Keratinocyte (primary cell): ENCODE data around the gene ELL. TPM values are rescaled to one million over a fixed set of nuclear protein-coding genes. Genes with fewer than 3 reads are reported as not detected.

Experiments
- DNase-seq: peaks from one replicate; pipeline ENCODE4 v3.0.0-alpha.2; 2011; ENCODE audit warnings: low read depth, missing footprints, low spot score
- FAIRE-seq: peaks from 2 replicates; lab custom pipeline; 2011; peaks lifted over from hg19 to GRCh38; lab: Jason Lieb, UNC
- H2AFZ ChIP-seq: 2 replicates; pipeline ENCODE4 v1.6.0; 2012; ENCODE audit warnings: low read length, control low read depth, inconsistent platforms; ENCODE audit not compliant: control insufficient read depth
- H3K27ac ChIP-seq: 2 replicates; pipeline ENCODE4 v1.5.1; 2011; ENCODE audit warnings: low read length; ENCODE audit not compliant: control insufficient read depth, insufficient read depth
- H3K27me3 ChIP-seq: 3 replicates; pipeline ENCODE4 v1.6.0; 2011; ENCODE audit warnings: low read length; ENCODE audit not compliant: control insufficient read depth, insufficient read depth; ENCODE audit errors: extremely low read depth
- H3K36me3 ChIP-seq, 2 experiments: 2 replicates in 1 of 2; 3 replicates in 1 of 2; pipeline ENCODE4 v1.5.1; 2011; ENCODE audit warnings: low read length in 2 of 2, mild to moderate bottlenecking in 1 of 2; ENCODE audit not compliant: control insufficient read depth in 2 of 2, insufficient read depth in 2 of 2; ENCODE audit errors: extremely low read depth in 1 of 2
- H3K4me1 ChIP-seq: 3 replicates; pipeline ENCODE4 v1.5.1; 2011; ENCODE audit warnings: low read length; ENCODE audit not compliant: control insufficient read depth, insufficient read depth; ENCODE audit errors: extremely low read depth
- H3K4me2 ChIP-seq: 3 replicates; pipeline ENCODE4 v1.6.0; 2011; ENCODE audit warnings: low read depth, low read length; ENCODE audit not compliant: control insufficient read depth, insufficient read depth; ENCODE audit errors: extremely low read depth
- H3K4me3 ChIP-seq, 3 experiments: fragments of 200-600 bp in 1 of 3; sonication (generic) in 1 of 3; 2 replicates in 2 of 3; 3 replicates in 1 of 3; pipeline ENCODE4 v1.5.1; 2011 to 2016; ENCODE audit warnings: low read length in 3 of 3, mild to moderate bottlenecking in 3 of 3, control low read depth in 2 of 3, inconsistent platforms in 1 of 3, low read depth in 1 of 3, mixed read lengths in 1 of 3, mixed run types in 1 of 3, moderate library complexity in 1 of 3; ENCODE audit not compliant: control insufficient read depth in 2 of 3, insufficient read depth in 2 of 3; ENCODE audit errors: extremely low read depth in 1 of 3
- H3K79me2 ChIP-seq: 2 replicates; pipeline ENCODE4 v1.6.0; 2012; ENCODE audit warnings: low read length; ENCODE audit not compliant: control insufficient read depth, insufficient read depth
- H3K9ac ChIP-seq: 3 replicates; pipeline ENCODE4 v1.6.0; 2011; ENCODE audit warnings: low read length; ENCODE audit not compliant: control insufficient read depth, insufficient read depth; ENCODE audit errors: extremely low read depth
- H3K9me1 ChIP-seq: 3 replicates; pipeline ENCODE4 v1.6.0; 2011; ENCODE audit warnings: low read length; ENCODE audit not compliant: control insufficient read depth, insufficient read depth; ENCODE audit errors: extremely low read depth
- H3K9me3 ChIP-seq: 2 replicates; pipeline ENCODE4 v1.5.1; 2012; ENCODE audit warnings: low read depth, low read length; ENCODE audit not compliant: control insufficient read depth
- H4K20me1 ChIP-seq: 3 replicates; pipeline ENCODE4 v1.6.0; 2011; ENCODE audit warnings: low read length; ENCODE audit not compliant: control insufficient read depth, insufficient read depth; ENCODE audit errors: extremely low read depth
- CTCF ChIP-seq, 3 experiments: IDR thresholded peaks in 1 of 3; conservative IDR thresholded peaks in 1 of 3; optimal IDR thresholded peaks in 1 of 3; 2 replicates in 2 of 3; 3 replicates in 1 of 3; pipeline versions ENCODE3 to v1.5.1; 2011; ENCODE audit warnings: low read length in 3 of 3, mild to moderate bottlenecking in 3 of 3, moderate library complexity in 2 of 3, control low read depth in 1 of 3, inconsistent platforms in 1 of 3; ENCODE audit not compliant: insufficient read depth in 2 of 3; ENCODE audit errors: extremely low read depth in 1 of 3
- EZH2 ChIP-seq: IDR thresholded peaks from one replicate; pipeline ENCODE4 v1.6.1; 2012; ENCODE audit warnings: inconsistent platforms, mild to moderate bottlenecking, low read length, moderate library complexity
- dilution Hi-C: fragments of 300-500 bp; cut with MboI; formaldehyde crosslinking; loops from one replicate; pipeline ENCODE4 v1.7.0; 2020; ENCODE audit warnings: low sequenced_read_pairs; ENCODE audit not compliant: extremely low pct_ligation_motif_present
- polyA plus RNA-seq, 5 experiments: library from polyadenylated mRNA; depleted of rRNA in 3 of 5; stranded (reverse) in 3 of 5; stranded (forward) in 1 of 5; unstranded in 1 of 5; fragments of >200 nt; gene quantifications; 1 replicate in 1 of 5; 2 replicates in 3 of 5; 3 replicates in 1 of 5; pipeline versions ENCODE4 v1.2.1 to v1.2.3, GENCODE V29; 2011 to 2012; ENCODE audit warnings: missing spikeins in 2 of 5, low read depth in 1 of 5, low replicate concordance in 1 of 5

Gene ELL
- polyA plus RNA-seq, 1 donor (not counting 4 experiments of a cell fraction or from before 2014, with no cell fraction given), result 4.4 TPM

- Histone ChIP-seq H3K79me2 (peaks cover 10% of the 10 kb centered on the region), H3K4me1 (peaks cover 10% of the 10 kb centered on the region), H2AFZ (no peak overlapping the region), H3K4me2 (peak overlapping the region; percentile 48), H3K36me3 (peaks cover 36 to 60% of the 10 kb centered on the region in 2 experiments), H3K9me3 (no peaks in the 10 kb centered on the region), H3K9ac (no peak overlapping the region), H3K9me1 (peaks cover under 1% of the 10 kb centered on the region), H3K4me3 (no peak overlapping the region), H3K27me3 (no peaks in the 10 kb centered on the region), H3K27ac (peak overlapping the region; percentile 52), H4K20me1 (no peaks in the 10 kb centered on the region)
- dilution Hi-C loops, result no loop called here
- TF ChIP-seq EZH2 (no peak), CTCF (optimal IDR thresholded peaks at IDR 0.05 in 1 of 3, IDR thresholded peaks at IDR 0.05 in 1 of 3, conservative IDR thresholded peaks at IDR 0.05 in 1 of 3; ENCODE audit: extremely low read depth in 1 of 3, insufficient read depth in 2 of 3, low read length in 3 of 3) (no peak)
- DNase-seq (no peak), FAIRE-seq (peak; percentile 52)
Measured at GRCh38 chr19:18453269-18454024, 68.4 kb downstream of the ELL start.

GRCh38 chr19:18452386-18452785 lies 69.5 kb downstream of the ELL start:
- no peak overlapping the region for H2AFZ ChIP-seq
- no peaks in the 10 kb centered on the region for H4K20me1 ChIP-seq
- no peak overlapping the region for H3K27ac ChIP-seq
- dilution Hi-C loops, result no loop called here
- no peaks in the 10 kb centered on the region for H3K9me1 ChIP-seq
- peaks cover 10% of the 10 kb centered on the region for H3K79me2 ChIP-seq
- FAIRE-seq, result no peak
- H3K4me2 ChIP-seq, result no peak overlapping the region
- no peak overlapping the region for H3K4me3 ChIP-seq
- TF ChIP-seq EZH2, result no peak
- no peak for TF ChIP-seq CTCF (optimal IDR thresholded peaks at IDR 0.05 in 1 of 3, IDR thresholded peaks at IDR 0.05 in 1 of 3, conservative IDR thresholded peaks at IDR 0.05 in 1 of 3; ENCODE audit: extremely low read depth in 1 of 3, insufficient read depth in 2 of 3, low read length in 3 of 3)
- H3K27me3 ChIP-seq, result no peaks in the 10 kb centered on the region
- peaks cover 32 to 53% of the 10 kb centered on the region in 2 experiments for H3K36me3 ChIP-seq
- no peak for DNase-seq
- H3K9me3 ChIP-seq, result no peaks in the 10 kb centered on the region
- peaks cover 10% of the 10 kb centered on the region for H3K4me1 ChIP-seq
- no peak overlapping the region for H3K9ac ChIP-seq
